MV-4-11 (cell line): ENCODE results near the gene NAA80.
A peak's percentile ranks its signal among the peaks of the same experiment; 100 is the strongest.

ENCODE experiments used
- DNase-seq: peaks from one replicate; lab custom pipeline; 2025; lab: John Stamatoyannopoulos, UW

Gene NAA80

GRCh38 chr3:50258029-50258680 is 41.0 kb downstream of the NAA80 start:
- DNase-seq: no peak

GRCh38 chr3:50256978-50257890 is 42.0 kb downstream of the NAA80 start:
- no peak for DNase-seq

GRCh38 chr3:50255251-50255615 is 44.0 kb downstream of the NAA80 start:
- no peak for DNase-seq

- DNase-seq: peak; percentile 61
Observed at GRCh38 chr3:50254577-50255250, 44.5 kb downstream of the NAA80 start.

GRCh38 chr3:50251220-50251619 is 48.0 kb downstream of the NAA80 start:
- DNase-seq: no peak

- no peak for DNase-seq
Observed at GRCh38 chr3:50250514-50250913, 48.7 kb downstream of the NAA80 start.

- DNase-seq: no peak
Observed at GRCh38 chr3:50249457-50249856, 49.7 kb downstream of the NAA80 start.

- DNase-seq: no peak
Observed at GRCh38 chr3:50248387-50248786, 50.8 kb downstream of the NAA80 start.

GRCh38 chr3:50246517-50246954 is 52.7 kb downstream of the NAA80 start:
- peak; percentile 66 for DNase-seq
